A204.1 (cell line): Measurements from ENCODE around the gene OXGR1.
A peak's percentile ranks its signal among the peaks of the same experiment; 100 is the strongest.

Source experiments
- FAIRE-seq: peaks from 2 replicates; lab custom pipeline; 2012; peaks lifted over from hg19 to GRCh38; lab: Jason Lieb, UNC

The OXGR1 gene

GRCh38 chr13:96963786-96964475 lies 30.3 kb downstream of the OXGR1 start:
- FAIRE-seq = no peak

- FAIRE-seq = no peak
Measured at GRCh38 chr13:96960379-96960778, 33.9 kb downstream of the OXGR1 start.

- peak; percentile 93 for FAIRE-seq
Measured at GRCh38 chr13:96958286-96958891, 35.9 kb downstream of the OXGR1 start.

GRCh38 chr13:96952595-96952994 lies 41.7 kb downstream of the OXGR1 start:
- no peak for FAIRE-seq

DNA sequence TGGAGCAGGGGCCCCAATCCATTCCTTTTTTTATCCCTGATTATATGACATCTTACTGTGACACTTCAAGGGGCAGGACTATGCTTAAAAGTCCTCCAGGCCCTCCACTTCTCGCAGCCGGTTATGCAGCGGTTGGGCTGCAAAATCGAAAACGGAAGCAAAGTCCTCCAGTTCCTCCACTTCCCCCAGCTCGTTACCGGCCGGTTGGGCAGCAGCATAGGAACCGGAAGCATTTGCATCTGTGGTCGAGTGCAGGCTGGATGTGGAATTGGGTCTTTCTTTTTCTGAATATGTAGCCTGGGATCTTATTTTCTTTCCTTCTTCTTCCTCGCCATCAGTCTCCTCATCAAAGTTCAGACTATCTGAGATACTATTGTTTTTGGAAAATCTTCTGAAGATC lies 46.1 kb downstream of the OXGR1 start:
- no peak for FAIRE-seq

GRCh38 chr13:96947343-96947910 lies 46.8 kb downstream of the OXGR1 start:
- no peak for FAIRE-seq

- FAIRE-seq = no peak
Measured at GRCh38 chr13:96946709-96947311, 47.5 kb downstream of the OXGR1 start.

- no peak for FAIRE-seq
Measured at GRCh38 chr13:96940961-96941360, 53.3 kb downstream of the OXGR1 start.

DNA sequence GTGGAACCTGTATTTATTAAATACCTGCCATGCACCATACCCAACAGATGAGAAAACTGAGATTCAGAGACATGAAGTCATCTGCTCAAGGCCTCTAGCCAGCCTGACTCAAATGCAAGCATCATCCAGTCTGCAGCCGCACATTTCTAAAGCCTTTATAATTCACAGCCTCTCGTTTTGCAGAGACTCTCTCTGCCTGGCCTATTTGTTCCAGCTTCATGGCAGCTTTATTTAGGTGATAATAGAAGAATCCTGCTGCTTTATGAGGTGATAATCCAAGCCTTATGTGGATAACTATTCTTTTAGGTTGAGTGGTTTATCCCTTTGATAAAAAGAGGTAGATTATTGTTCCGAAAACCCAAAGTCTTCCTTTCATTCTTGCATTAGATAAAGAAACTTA lies 58.4 kb downstream of the OXGR1 start:
- FAIRE-seq = no peak
